ENCODE measurements around the gene ZNF208.

Gene ZNF208

DNA sequence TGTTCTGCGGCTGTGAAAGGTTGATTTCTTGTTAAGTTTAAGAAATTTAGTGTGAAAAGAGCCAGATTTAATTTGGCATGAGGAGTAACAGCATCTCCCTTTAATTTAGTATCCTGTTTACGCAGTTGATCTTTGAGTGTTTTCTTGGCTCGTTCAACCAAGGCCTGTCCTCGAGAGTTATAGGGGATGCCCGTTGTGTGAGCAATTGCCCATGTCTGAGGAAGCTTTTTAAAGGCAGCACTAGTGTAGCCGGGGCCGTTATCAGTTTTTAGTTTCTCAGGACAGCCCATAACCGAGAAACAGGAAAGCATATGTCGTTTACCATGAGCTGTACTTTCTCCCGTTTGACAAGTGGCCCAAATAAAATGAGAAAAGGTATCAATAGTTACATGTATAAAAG is 127.2 kb downstream of the ZNF208 start:
- no peak for DNase-seq
